Astrocyte (in vitro differentiated cells and primary cell): ENCODE results near the gene CEP57. TPM values are rescaled to one million over a fixed set of nuclear protein-coding genes. Genes with fewer than 3 reads are reported as not detected.
"Not testable (repeated sequence)": the region's sequence is repeated elsewhere in the genome, so short reads cannot be mapped to it uniquely, and the experiment has no call there.

ENCODE experiments used
- DNase-seq: peaks from one replicate; pipeline ENCODE4 v3.0.0-alpha.2; 2010; ENCODE audit warnings: low read depth
- FAIRE-seq: peaks from 2 replicates; lab custom pipeline; 2011; peaks lifted over from hg19 to GRCh38; lab: Jason Lieb, UNC
- H2AFZ ChIP-seq: 2 replicates; pipeline ENCODE4 v1.6.0; 2012; ENCODE audit warnings: low read depth, low read length, inconsistent platforms
- H3K27ac ChIP-seq: 2 replicates; pipeline ENCODE4 v1.5.1; 2011; ENCODE audit warnings: low read depth, low read length, inconsistent platforms
- H3K27me3 ChIP-seq: 2 replicates; pipeline ENCODE4 v1.6.0; 2011; ENCODE audit warnings: low read length, inconsistent platforms; ENCODE audit not compliant: insufficient read depth
- H3K36me3 ChIP-seq: 2 replicates; pipeline ENCODE4 v1.5.1; 2011; ENCODE audit warnings: low read length, inconsistent platforms; ENCODE audit not compliant: insufficient read depth
- H3K4me1 ChIP-seq: 2 replicates; pipeline ENCODE4 v1.5.1; 2011; ENCODE audit warnings: low read length, inconsistent platforms; ENCODE audit not compliant: insufficient read depth
- H3K4me2 ChIP-seq: 2 replicates; pipeline ENCODE4 v1.6.0; 2012; ENCODE audit warnings: low read length, inconsistent platforms
- H3K4me3 ChIP-seq: 2 replicates; pipeline ENCODE4 v1.5.1; 2011; ENCODE audit warnings: low read depth, mild to moderate bottlenecking, low read length, inconsistent platforms; ENCODE audit not compliant: insufficient read depth
- H3K79me2 ChIP-seq: 2 replicates; pipeline ENCODE4 v1.6.0; 2012; ENCODE audit warnings: mild to moderate bottlenecking, low read length, inconsistent platforms; ENCODE audit not compliant: insufficient read depth
- H3K9ac ChIP-seq: 2 replicates; pipeline ENCODE4 v1.6.0; 2012; ENCODE audit warnings: mild to moderate bottlenecking, low read length, inconsistent platforms
- H3K9me3 ChIP-seq: 2 replicates; pipeline ENCODE4 v1.5.1; 2012; ENCODE audit warnings: low read depth, mild to moderate bottlenecking, low read length, inconsistent platforms; ENCODE audit not compliant: insufficient read depth
- H4K20me1 ChIP-seq: 2 replicates; pipeline ENCODE4 v1.6.0; 2012; ENCODE audit warnings: low read length, inconsistent platforms; ENCODE audit not compliant: insufficient read depth
- H3K27ac Mint-ChIP-seq: one replicate; pipeline ENCODE4 v1.8.0; 2021; ENCODE audit warnings: mild to moderate bottlenecking, mixed read lengths; ENCODE audit not compliant: unreplicated experiment
- H3K27me3 Mint-ChIP-seq: one replicate; pipeline ENCODE4 v1.8.0; 2021; ENCODE audit warnings: low read depth, mixed read lengths; ENCODE audit not compliant: unreplicated experiment
- H3K36me3 Mint-ChIP-seq: one replicate; pipeline ENCODE4 v1.8.0; 2021; ENCODE audit warnings: low read depth, mixed read lengths; ENCODE audit not compliant: unreplicated experiment
- H3K4me1 Mint-ChIP-seq: one replicate; pipeline ENCODE4 v1.8.0; 2021; ENCODE audit warnings: low read depth, mixed read lengths; ENCODE audit not compliant: unreplicated experiment
- H3K4me3 Mint-ChIP-seq: one replicate; pipeline ENCODE4 v1.8.0; 2021; ENCODE audit warnings: mild to moderate bottlenecking, moderate library complexity, mixed read lengths; ENCODE audit not compliant: unreplicated experiment
- H3K9me3 Mint-ChIP-seq: one replicate; pipeline ENCODE4 v1.8.0; 2021; ENCODE audit warnings: mild to moderate bottlenecking, mixed read lengths; ENCODE audit not compliant: unreplicated experiment
- CTCF ChIP-seq: IDR thresholded peaks from 2 replicates; pipeline ENCODE4 v1.5.1; 2011; ENCODE audit warnings: low read depth, mild to moderate bottlenecking, inconsistent platforms, low read length, moderate library complexity; ENCODE audit not compliant: insufficient read depth
- EZH2 ChIP-seq: IDR thresholded peaks from 2 replicates; pipeline ENCODE4 v1.6.1; 2012; ENCODE audit warnings: mild to moderate bottlenecking, low read length, inconsistent platforms; ENCODE audit not compliant: insufficient read depth
- total RNA-seq: library from RNA; stranded (reverse); gene quantifications from 2 replicates; pipeline ENCODE4 v1.2.1, GENCODE V29; 2021

Gene CEP57
- total RNA-seq, 1 donor from 2014 or later, result 23.5 TPM

- Histone ChIP-seq H3K9ac (peak overlapping the region; percentile 57), H3K79me2 (peaks cover 3% of the 10 kb centered on the region), H4K20me1 (no peaks in the 10 kb centered on the region), H3K4me2 (peak overlapping the region; percentile 56), H3K4me1 (peaks cover 19% of the 10 kb centered on the region), H3K4me3 (no peak overlapping the region), H2AFZ (no peak overlapping the region), H3K27ac (peak overlapping the region; percentile 91), H3K36me3 (peaks cover 9% of the 10 kb centered on the region), H3K27me3 (no peaks in the 10 kb centered on the region), H3K9me3 (no peaks in the 10 kb centered on the region)
- Mint-ChIP-seq H3K27me3 (no peaks in the 10 kb centered on the region), H3K36me3 (peaks cover 4% of the 10 kb centered on the region), H3K27ac (peak overlapping the region; percentile 90), H3K9me3 (no peaks in the 10 kb centered on the region), H3K4me3 (peak overlapping the region; percentile 18), H3K4me1 (peaks cover 49% of the 10 kb centered on the region)
- no peak for TF ChIP-seq CTCF
- no peak for TF ChIP-seq EZH2
- DNase-seq (peak; percentile 89), FAIRE-seq (peak; percentile 98)
Measured at GRCh38 chr11:95863486-95864140, 73.3 kb downstream of the CEP57 start.

GRCh38 chr11:95867105-95867504 is 76.8 kb downstream of the CEP57 start:
- H3K27ac Mint-ChIP-seq, result no peak overlapping the region
- no peak for DNase-seq
- Histone ChIP-seq H3K79me2 (peaks cover 3% of the 10 kb centered on the region), H3K36me3 (peaks cover 6% of the 10 kb centered on the region), H3K4me2 (no peak overlapping the region), H3K4me1 (peaks cover 19% of the 10 kb centered on the region), H4K20me1 (no peaks in the 10 kb centered on the region), H3K9ac (no peak overlapping the region), H3K4me3 (no peak overlapping the region), H3K27me3 (no peaks in the 10 kb centered on the region), H3K27ac (no peak overlapping the region), H3K9me3 (no peaks in the 10 kb centered on the region), H2AFZ (no peak overlapping the region)
- FAIRE-seq, result peak; percentile 26
- no peaks in the 10 kb centered on the region for H3K27me3 Mint-ChIP-seq
- TF ChIP-seq EZH2, result no peak
- TF ChIP-seq CTCF, result no peak
- peaks cover 46% of the 10 kb centered on the region for H3K4me1 Mint-ChIP-seq
- H3K9me3 Mint-ChIP-seq, result no peaks in the 10 kb centered on the region
- peaks cover 4% of the 10 kb centered on the region for H3K36me3 Mint-ChIP-seq
- no peak overlapping the region for H3K4me3 Mint-ChIP-seq

GRCh38 chr11:95870877-95871276 is 80.6 kb downstream of the CEP57 start:
- not testable (repeated sequence) for H3K9me3 ChIP-seq, H3K9me3 Mint-ChIP-seq, H3K27me3 Mint-ChIP-seq, FAIRE-seq, DNase-seq, H3K4me3 Mint-ChIP-seq, H3K36me3 ChIP-seq, H3K27me3 ChIP-seq, H3K9ac ChIP-seq, H3K4me3 ChIP-seq, H3K4me2 ChIP-seq, H2AFZ ChIP-seq, H3K27ac ChIP-seq, H4K20me1 ChIP-seq, H3K79me2 ChIP-seq, H3K4me1 ChIP-seq
- peaks cover 13% of the 10 kb centered on the region for H3K4me1 Mint-ChIP-seq
- peaks cover 17% of the 10 kb centered on the region for H3K36me3 Mint-ChIP-seq
- H3K27ac Mint-ChIP-seq, result peak overlapping the region; percentile 66
